SK-N-SH treated with all-trans-retinoic acid at 6 μM for 48 hours (cell line): ENCODE results near the gene CSK.

ENCODE experiments used
- ATAC-seq: fragments of 200-7000 bp; cut with Tn5 transposase; 3 replicates; pipeline ENCODE4 v1.9.1; 2020; ENCODE audit warnings: mild to moderate bottlenecking, moderate library complexity
- ARNTL ChIP-seq: fragments of 450-650 bp; formaldehyde crosslinking; IDR thresholded peaks from 2 replicates; pipeline ENCODE4 v1.5.0; 2020; ENCODE audit warnings: low read depth, mild to moderate bottlenecking, moderate library complexity, borderline replicate concordance
- BACH2 ChIP-seq: fragments of 250-450 bp; sonication (Bioruptor Pico); IDR thresholded peaks from 2 replicates; pipeline ENCODE4 v1.9.0; 2021; ENCODE audit warnings: mild to moderate bottlenecking, borderline replicate concordance
- CREB5 ChIP-seq: fragments of 250-450 bp; sonication (Bioruptor Pico); IDR thresholded peaks from 2 replicates; pipeline ENCODE4 v1.5.1; 2020; ENCODE audit warnings: low read depth, mild to moderate bottlenecking, moderate library complexity
- CSDC2 ChIP-seq: fragments of 250-450 bp; sonication (Bioruptor Pico); IDR thresholded peaks from 2 replicates; pipeline ENCODE4 v1.5.0; 2020; ENCODE audit warnings: mild to moderate bottlenecking, moderate library complexity
- ESRRG ChIP-seq: fragments of 250-450 bp; sonication (Bioruptor Pico); IDR thresholded peaks from 2 replicates; pipeline ENCODE4 v1.6.1; 2021; ENCODE audit warnings: mild to moderate bottlenecking
- GLIS3 ChIP-seq: fragments of 250-450 bp; sonication (Bioruptor Pico); IDR thresholded peaks from 2 replicates; pipeline ENCODE4 v1.5.0; 2020; ENCODE audit warnings: mild to moderate bottlenecking, moderate library complexity
- OSR1 ChIP-seq: fragments of 250-450 bp; sonication (Bioruptor Pico); IDR thresholded peaks from 2 replicates; pipeline ENCODE4 v1.8.0; 2022; ENCODE audit warnings: moderate library complexity, mild to moderate bottlenecking, inconsistent platforms
- PPARA ChIP-seq: fragments of 250-450 bp; sonication (Bioruptor Pico); IDR thresholded peaks from 2 replicates; pipeline ENCODE4 v1.5.0; 2020; ENCODE audit warnings: mild to moderate bottlenecking, borderline replicate concordance
- SNAI2 ChIP-seq: fragments of 250-450 bp; sonication (Bioruptor Pico); IDR thresholded peaks from 2 replicates; pipeline ENCODE4 v1.5.0; 2020; ENCODE audit warnings: mild to moderate bottlenecking, moderate library complexity
- TCF4 ChIP-seq: fragments of 250-450 bp; sonication (Bioruptor Pico); IDR thresholded peaks from 2 replicates; pipeline ENCODE4 v1.8.0; 2021; ENCODE audit warnings: mild to moderate bottlenecking, moderate library complexity, borderline replicate concordance
- TOX ChIP-seq: fragments of 250-450 bp; sonication (Bioruptor Pico); IDR thresholded peaks from 2 replicates; pipeline ENCODE4 v1.8.0; 2021; ENCODE audit warnings: mild to moderate bottlenecking, moderate library complexity, borderline replicate concordance
- TSHZ2 ChIP-seq: fragments of 250-450 bp; sonication (Bioruptor Pico); IDR thresholded peaks from 2 replicates; pipeline ENCODE4 v1.5.0; 2020; ENCODE audit warnings: mild to moderate bottlenecking, moderate library complexity
- ZC3H10 ChIP-seq: fragments of 250-450 bp; sonication (Bioruptor Pico); IDR thresholded peaks from 2 replicates; pipeline ENCODE4 v1.5.1; 2021; ENCODE audit warnings: mild to moderate bottlenecking, moderate library complexity
- ZFP30 ChIP-seq: fragments of 450-650 bp; formaldehyde crosslinking; IDR thresholded peaks from 2 replicates; pipeline ENCODE4 v1.5.0; 2022; ENCODE audit warnings: mild to moderate bottlenecking, moderate library complexity
- ZNF565 ChIP-seq: fragments of 450-650 bp; formaldehyde crosslinking; conservative IDR thresholded peaks from 2 replicates; pipeline ENCODE4 v1.5.0; 2020; ENCODE audit warnings: low read depth, mild to moderate bottlenecking, moderate library complexity
- ZNF70 ChIP-seq: fragments of 450-650 bp; formaldehyde crosslinking; IDR thresholded peaks from 2 replicates; pipeline ENCODE4 v1.5.0; 2020; ENCODE audit warnings: mild to moderate bottlenecking, moderate library complexity
- ZNF8 ChIP-seq: fragments of 450-650 bp; formaldehyde crosslinking; IDR thresholded peaks from 2 replicates; pipeline ENCODE4 v1.5.0; 2020; ENCODE audit warnings: mild to moderate bottlenecking, moderate library complexity
- TF ChIP-seq, protein P1 (sequence below): fragments of 250-450 bp; sonication (Bioruptor Pico); IDR thresholded peaks from 2 replicates; pipeline ENCODE4 v1.8.0; 2020; ENCODE audit warnings: mild to moderate bottlenecking, moderate library complexity, borderline replicate concordance
- TF ChIP-seq, protein P2 (sequence below): fragments of 250-450 bp; sonication (Bioruptor Pico); IDR thresholded peaks from 2 replicates; pipeline ENCODE4 v1.8.0; 2021; ENCODE audit warnings: low read depth, mild to moderate bottlenecking, moderate library complexity, borderline replicate concordance

The CSK gene

DNA sequence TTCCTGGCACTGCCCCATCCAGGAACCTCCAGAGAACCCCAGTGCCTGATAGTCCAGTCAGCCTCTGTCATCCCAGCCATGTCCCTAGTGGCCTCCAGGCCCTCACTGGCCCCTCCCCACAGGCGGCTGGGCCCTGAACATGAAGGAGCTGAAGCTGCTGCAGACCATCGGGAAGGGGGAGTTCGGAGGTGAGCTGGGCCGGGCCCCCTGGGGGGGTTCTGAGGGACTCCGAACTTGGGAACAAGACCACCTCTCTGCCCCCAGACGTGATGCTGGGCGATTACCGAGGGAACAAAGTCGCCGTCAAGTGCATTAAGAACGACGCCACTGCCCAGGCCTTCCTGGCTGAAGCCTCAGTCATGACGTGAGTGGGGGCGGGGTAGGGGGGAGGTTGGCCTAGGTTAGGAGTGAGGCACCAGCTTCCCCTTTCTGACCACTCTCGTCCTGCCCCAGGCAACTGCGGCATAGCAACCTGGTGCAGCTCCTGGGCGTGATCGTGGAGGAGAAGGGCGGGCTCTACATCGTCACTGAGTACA is 18.7 kb downstream of the CSK start:
- TF ChIP-seq ARNTL = no peak
- no peak for TF ChIP-seq GLIS3 (CRISPR knock-in tag)
- TF ChIP-seq ZNF565 (CRISPR knock-in tag) = no peak
- no peak for TF ChIP-seq TCF4 (CRISPR knock-in tag)
- no peak for TF ChIP-seq TOX (CRISPR knock-in tag)
- no peak for TF ChIP-seq ZNF8 (CRISPR knock-in tag)
- no peak for TF ChIP-seq SNAI2 (CRISPR knock-in tag)
- no peak for TF ChIP-seq OSR1 (CRISPR knock-in tag)
- TF ChIP-seq ZNF70 (CRISPR knock-in tag) = no peak
- no peak for TF ChIP-seq BACH2 (CRISPR knock-in tag)
- TF ChIP-seq, protein P1, sequence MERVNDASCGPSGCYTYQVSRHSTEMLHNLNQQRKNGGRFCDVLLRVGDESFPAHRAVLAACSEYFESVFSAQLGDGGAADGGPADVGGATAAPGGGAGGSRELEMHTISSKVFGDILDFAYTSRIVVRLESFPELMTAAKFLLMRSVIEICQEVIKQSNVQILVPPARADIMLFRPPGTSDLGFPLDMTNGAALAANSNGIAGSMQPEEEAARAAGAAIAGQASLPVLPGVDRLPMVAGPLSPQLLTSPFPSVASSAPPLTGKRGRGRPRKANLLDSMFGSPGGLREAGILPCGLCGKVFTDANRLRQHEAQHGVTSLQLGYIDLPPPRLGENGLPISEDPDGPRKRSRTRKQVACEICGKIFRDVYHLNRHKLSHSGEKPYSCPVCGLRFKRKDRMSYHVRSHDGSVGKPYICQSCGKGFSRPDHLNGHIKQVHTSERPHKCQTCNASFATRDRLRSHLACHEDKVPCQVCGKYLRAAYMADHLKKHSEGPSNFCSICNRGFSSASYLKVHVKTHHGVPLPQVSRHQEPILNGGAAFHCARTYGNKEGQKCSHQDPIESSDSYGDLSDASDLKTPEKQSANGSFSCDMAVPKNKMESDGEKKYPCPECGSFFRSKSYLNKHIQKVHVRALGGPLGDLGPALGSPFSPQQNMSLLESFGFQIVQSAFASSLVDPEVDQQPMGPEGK (CRISPR knock-in tag) = no peak
- TF ChIP-seq, protein P2, sequence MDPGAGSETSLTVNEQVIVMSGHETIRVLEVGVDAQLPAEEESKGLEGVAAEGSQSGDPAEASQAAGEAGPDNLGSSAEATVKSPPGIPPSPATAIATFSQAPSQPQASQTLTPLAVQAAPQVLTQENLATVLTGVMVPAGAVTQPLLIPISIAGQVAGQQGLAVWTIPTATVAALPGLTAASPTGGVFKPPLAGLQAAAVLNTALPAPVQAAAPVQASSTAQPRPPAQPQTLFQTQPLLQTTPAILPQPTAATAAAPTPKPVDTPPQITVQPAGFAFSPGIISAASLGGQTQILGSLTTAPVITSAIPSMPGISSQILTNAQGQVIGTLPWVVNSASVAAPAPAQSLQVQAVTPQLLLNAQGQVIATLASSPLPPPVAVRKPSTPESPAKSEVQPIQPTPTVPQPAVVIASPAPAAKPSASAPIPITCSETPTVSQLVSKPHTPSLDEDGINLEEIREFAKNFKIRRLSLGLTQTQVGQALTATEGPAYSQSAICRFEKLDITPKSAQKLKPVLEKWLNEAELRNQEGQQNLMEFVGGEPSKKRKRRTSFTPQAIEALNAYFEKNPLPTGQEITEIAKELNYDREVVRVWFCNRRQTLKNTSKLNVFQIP (CRISPR knock-in tag) = no peak
- no peak for TF ChIP-seq PPARA (CRISPR knock-in tag)
- TF ChIP-seq, all 23 proteins: peak for 0
- no peak; the same call in 2 of the 3 replicates for ATAC-seq

DNA sequence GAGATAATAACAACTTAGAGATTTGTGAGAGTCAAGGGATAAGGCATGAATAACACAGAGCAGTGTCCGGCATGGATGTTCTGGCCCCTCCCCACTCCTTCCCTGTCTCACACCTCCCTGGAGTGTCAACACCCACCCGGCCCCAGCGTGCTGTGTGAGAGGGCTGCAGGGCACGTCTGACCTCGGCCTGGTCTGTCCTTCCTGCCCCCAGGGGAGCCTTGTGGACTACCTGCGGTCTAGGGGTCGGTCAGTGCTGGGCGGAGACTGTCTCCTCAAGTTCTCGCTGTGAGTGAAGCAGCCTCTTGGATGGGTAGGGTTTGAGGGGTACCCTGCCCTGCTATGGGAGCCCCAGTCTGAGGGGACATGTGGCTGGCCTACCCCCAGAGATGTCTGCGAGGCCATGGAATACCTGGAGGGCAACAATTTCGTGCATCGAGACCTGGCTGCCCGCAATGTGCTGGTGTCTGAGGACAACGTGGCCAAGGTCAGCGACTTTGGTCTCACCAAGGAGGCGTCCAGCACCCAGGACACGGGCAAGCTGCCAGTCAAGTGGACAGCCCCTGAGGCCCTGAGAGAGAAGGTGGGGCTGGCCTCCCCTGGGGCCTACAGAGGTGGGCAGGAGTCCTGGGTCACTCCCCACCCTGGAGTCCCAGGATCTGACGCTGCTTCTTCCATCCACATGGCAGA is 19.6 kb downstream of the CSK start:
- TF ChIP-seq TSHZ2 = no peak
- TF ChIP-seq BACH2 (CRISPR knock-in tag) = no peak
- TF ChIP-seq ESRRG (CRISPR knock-in tag) = no peak
- no peak for TF ChIP-seq ZC3H10
- TF ChIP-seq PPARA (CRISPR knock-in tag) = no peak
- no peak for TF ChIP-seq ZNF565 (CRISPR knock-in tag)
- TF ChIP-seq TCF4 (CRISPR knock-in tag) = no peak
- no peak for TF ChIP-seq GLIS3 (CRISPR knock-in tag)
- no peak for TF ChIP-seq CREB5 (CRISPR knock-in tag)
- no peak for TF ChIP-seq OSR1 (CRISPR knock-in tag)
- TF ChIP-seq, protein P1 (CRISPR knock-in tag) = no peak
- no peak for TF ChIP-seq ZNF70 (CRISPR knock-in tag)
- no peak for TF ChIP-seq TOX (CRISPR knock-in tag)
- no peak for TF ChIP-seq ARNTL
- TF ChIP-seq CSDC2 (CRISPR knock-in tag) = no peak
- no peak for TF ChIP-seq ZFP30 (CRISPR knock-in tag)
- no peak for ATAC-seq
